ENCODE measurements around the gene ATP5MC2. TPM values are rescaled to one million over a fixed set of nuclear protein-coding genes. Genes with fewer than 3 reads are reported as not detected.
"Not testable (repeated sequence)": the region's sequence is repeated elsewhere in the genome, so short reads cannot be mapped to it uniquely, and the experiment has no call there.

Gene ATP5MC2
- total and polyA plus RNA-seq, 10 donors: 231 to 526 (median 304) TPM

DNA sequence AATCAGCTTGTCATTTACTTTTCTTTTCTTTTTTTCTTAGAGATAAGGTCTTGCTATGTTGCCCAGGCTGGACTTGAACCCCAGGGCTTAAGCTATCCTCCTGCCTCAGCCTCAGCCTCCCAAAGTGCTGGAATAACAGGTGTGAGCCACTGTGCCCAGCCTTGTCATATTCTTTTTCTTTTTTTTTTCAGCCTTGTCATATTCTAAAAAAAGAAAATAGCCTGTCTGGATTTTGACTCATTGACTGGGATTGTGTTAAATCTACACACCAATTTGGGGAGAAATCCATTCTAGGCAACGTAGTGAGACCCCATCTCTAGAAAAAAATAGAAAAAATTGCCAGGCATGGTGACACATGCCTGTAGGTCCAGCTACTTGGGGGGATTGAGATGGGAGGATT is 24.1 kb downstream of the ATP5MC2 start:
- no peak overlapping the region for H3K27ac ChIP-seq
- 65 to 88% (median 72%) methylated on average over 1 of the region's 1 CpG for WGBS, 5 donors

DNA sequence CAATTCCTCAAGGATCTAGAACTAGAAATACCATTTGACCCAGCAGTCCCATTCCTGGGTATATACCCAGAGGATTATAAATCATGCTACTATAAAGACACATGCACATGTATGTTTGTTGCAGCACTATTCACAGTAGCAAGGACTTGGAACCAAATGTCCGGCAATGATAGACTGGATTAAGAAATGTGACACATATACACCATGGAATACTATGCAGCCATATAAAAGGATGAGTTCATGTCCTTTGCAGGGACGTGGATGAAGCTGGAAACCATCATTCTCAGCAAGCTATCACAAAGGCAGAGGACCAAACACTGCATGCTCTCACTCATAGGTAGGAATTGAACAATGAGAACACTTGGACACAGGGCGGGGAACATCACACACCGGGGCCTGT is 29.6 kb downstream of the ATP5MC2 start:
- H3K9me3 ChIP-seq; H3K27ac ChIP-seq; H3K4me3 ChIP-seq; DNase-seq; intact Hi-C loops (cut with DNase I; ENCODE audit: low total_unique reads); H3K4me1 ChIP-seq; H3K27me3 ChIP-seq (replicated peaks in 1 of 7); H3K36me3 ChIP-seq: not testable (repeated sequence)
- WGBS, 5 donors: 66 to 100% (median 92%) methylated on average over 4 of the region's 4 CpGs

More for the DNA sequence above, 24.1 kb downstream of the ATP5MC2 start:
- Histone ChIP-seq H3K9me3 (no peaks in the 10 kb centered on the region), H3K4me1 (no peaks in the 10 kb centered on the region), H3K27me3 (replicated peaks in 1 of 7) (no peaks in the 10 kb centered on the region), H3K4me3 (no peak overlapping the region), H3K36me3 (no peaks in the 10 kb centered on the region)
- TF ChIP-seq, protein P1, sequence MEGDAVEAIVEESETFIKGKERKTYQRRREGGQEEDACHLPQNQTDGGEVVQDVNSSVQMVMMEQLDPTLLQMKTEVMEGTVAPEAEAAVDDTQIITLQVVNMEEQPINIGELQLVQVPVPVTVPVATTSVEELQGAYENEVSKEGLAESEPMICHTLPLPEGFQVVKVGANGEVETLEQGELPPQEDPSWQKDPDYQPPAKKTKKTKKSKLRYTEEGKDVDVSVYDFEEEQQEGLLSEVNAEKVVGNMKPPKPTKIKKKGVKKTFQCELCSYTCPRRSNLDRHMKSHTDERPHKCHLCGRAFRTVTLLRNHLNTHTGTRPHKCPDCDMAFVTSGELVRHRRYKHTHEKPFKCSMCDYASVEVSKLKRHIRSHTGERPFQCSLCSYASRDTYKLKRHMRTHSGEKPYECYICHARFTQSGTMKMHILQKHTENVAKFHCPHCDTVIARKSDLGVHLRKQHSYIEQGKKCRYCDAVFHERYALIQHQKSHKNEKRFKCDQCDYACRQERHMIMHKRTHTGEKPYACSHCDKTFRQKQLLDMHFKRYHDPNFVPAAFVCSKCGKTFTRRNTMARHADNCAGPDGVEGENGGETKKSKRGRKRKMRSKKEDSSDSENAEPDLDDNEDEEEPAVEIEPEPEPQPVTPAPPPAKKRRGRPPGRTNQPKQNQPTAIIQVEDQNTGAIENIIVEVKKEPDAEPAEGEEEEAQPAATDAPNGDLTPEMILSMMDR (IDR thresholded peaks at IDR 0.05 in 8 of 11, conservative IDR thresholded peaks at IDR 0.05 in 3 of 11): no peak
- TF ChIP-seq POLR2A (IDR thresholded peaks at IDR 0.05) (no peak), POLR2AphosphoS5 (IDR thresholded peaks at IDR 0.05) (no peak)
- no peak for DNase-seq
- intact Hi-C loops (cut with DNase I; ENCODE audit: low total_unique reads): no loop called here

DNA sequence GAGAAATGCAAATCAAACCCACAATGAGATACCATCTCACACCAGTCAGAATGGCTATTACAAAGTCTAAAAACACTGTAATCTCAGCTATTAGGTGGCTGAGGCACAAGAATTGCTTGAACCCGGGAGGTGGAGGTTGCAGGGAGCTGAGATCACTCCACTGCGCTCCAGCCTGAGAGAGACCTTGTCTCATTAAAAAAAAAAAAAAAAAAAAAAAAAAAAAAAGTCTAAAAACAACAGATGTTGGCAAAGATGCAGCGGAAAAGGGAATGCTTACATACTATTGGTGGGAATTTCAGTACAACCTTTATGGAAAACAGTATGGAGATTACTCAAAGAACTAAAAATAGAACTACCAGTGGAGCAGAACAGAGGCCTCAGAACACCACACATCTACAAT is 30.7 kb downstream of the ATP5MC2 start:
- H3K27me3 ChIP-seq (replicated peaks in 1 of 7): no peaks in the 10 kb centered on the region
- intact Hi-C loops (cut with DNase I; ENCODE audit: low total_unique reads): no loop called here
- H3K27ac ChIP-seq: no peak overlapping the region
- DNase-seq: no peak
- H3K9me3 ChIP-seq: no peaks in the 10 kb centered on the region
- no peaks in the 10 kb centered on the region for H3K36me3 ChIP-seq
- 65 to 95% (median 94%) methylated on average over 3 of the region's 3 CpGs for WGBS, 5 donors
- no peak overlapping the region for H3K4me3 ChIP-seq
- TF ChIP-seq POLR2A (IDR thresholded peaks at IDR 0.05): no peak
- no peak for TF ChIP-seq POLR2AphosphoS5 (IDR thresholded peaks at IDR 0.05)
- TF ChIP-seq, protein P1 (IDR thresholded peaks at IDR 0.05 in 8 of 11, conservative IDR thresholded peaks at IDR 0.05 in 3 of 11): no peak
- no peaks in the 10 kb centered on the region for H3K4me1 ChIP-seq

DNA sequence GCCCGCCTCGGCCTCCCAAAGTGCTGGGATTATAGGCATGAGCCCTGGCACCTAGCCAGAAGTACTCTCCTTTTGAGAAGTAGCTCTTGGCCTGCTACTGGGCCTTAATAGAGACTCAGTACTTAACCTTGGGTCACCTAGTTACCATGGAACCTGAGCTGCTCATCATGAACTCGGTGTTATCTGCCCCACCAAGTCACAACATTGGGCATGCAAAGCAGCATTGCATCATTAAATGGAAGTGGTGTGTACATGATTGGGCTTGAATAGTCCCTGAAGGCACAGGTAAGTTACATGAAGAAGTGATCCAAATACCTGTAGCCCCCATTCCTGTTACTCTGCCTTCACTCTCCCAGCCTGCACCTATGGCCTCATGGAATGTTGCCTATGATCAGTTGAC is 31.8 kb downstream of the ATP5MC2 start:
- no peaks in the 10 kb centered on the region for H3K27me3 ChIP-seq (replicated peaks in 1 of 7)
- no peak overlapping the region for H3K4me3 ChIP-seq
- intact Hi-C loops (cut with DNase I; ENCODE audit: low total_unique reads): no loop called here
- H3K27ac ChIP-seq: no peak overlapping the region
- H3K36me3 ChIP-seq: no peaks in the 10 kb centered on the region
- DNase-seq: no peak
- H3K9me3 ChIP-seq: no peaks in the 10 kb centered on the region
- TF ChIP-seq POLR2AphosphoS5 (IDR thresholded peaks at IDR 0.05) (no peak), POLR2A (IDR thresholded peaks at IDR 0.05) (no peak)
- TF ChIP-seq, protein P1 (IDR thresholded peaks at IDR 0.05 in 8 of 11, conservative IDR thresholded peaks at IDR 0.05 in 3 of 11): no peak
- no peaks in the 10 kb centered on the region for H3K4me1 ChIP-seq
- 87 to 91% (median 90%) methylated on average over 2 to 3 of the region's 3 CpGs for WGBS, 5 donors
